NCI-H1694 treated with DMSO at 0.1 percent for 48 hours (cell line): ENCODE results near the gene ST3GAL4.
"Not testable (repeated sequence)": the region's sequence is repeated elsewhere in the genome, so short reads cannot be mapped to it uniquely, and the experiment has no call there.

Source experiments
- DNase-seq: peaks from one replicate; lab custom pipeline; 2025; lab: John Stamatoyannopoulos, UW

Gene ST3GAL4

DNA sequence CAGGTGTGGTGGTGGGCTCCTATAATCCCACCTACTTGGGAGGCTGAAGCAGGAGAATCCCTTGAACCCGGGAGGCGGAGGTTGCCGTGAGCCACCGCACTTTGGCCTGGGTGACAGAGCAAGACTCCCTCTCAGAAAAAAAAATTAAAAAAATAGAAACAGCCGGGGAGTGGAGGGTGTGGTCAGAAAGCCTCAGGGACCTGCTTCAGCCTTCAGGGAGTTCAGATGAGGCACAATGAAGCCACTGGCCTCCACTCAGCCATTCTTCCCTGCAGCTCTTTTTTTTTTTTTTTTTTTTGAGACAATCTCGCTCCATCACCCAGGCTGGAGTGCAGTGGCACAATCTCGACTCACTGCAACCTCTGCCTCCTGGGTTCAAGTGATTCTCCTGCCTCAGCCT, 8.5 kb upstream of the ST3GAL4 start:
- DNase-seq: not testable (repeated sequence)

DNA sequence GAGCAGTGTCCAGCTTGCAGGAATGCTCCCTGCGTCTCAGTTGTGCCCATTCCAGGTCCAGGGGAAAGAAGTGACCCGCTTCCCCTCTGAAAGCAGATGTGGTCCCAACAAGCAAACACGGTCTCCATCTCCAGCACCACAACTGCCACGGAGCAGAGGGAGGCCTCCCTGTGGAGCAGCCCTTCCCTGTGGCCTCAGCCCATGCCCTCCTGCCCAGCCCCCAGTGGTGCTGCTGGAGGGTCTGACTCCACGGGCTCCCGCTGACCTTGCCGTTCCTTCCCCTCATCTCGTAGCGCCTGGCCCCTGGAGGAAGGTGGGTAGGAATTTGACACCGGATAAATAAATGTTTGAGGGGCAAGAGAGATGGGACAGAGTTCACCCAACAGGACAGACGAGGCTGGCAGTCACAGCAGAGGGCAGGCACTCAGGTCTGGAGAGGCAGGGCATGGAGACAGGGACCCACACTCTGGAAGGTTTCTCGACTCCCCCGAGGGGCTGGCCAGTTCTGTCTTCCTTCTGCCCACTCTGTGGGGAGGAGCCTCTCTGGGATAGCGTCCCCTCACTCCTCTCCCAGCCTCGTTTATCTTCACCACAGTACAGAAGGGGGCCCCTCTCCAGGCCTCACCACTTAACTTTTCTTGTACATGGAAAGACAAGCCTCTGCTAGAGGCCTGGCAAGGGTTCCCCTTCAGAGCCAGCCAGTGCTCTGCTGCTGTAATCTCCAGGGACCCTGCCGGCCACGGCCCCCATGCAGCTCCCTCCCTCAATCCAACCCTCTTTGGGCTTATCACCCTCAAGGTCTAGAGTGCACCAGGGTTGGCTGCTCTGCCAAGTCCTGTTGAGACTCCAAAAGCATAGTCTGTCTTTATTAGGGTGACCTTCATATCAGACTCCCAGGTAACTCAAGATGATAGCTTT, 7.5 kb upstream of the ST3GAL4 start:
- no peak for DNase-seq

DNA sequence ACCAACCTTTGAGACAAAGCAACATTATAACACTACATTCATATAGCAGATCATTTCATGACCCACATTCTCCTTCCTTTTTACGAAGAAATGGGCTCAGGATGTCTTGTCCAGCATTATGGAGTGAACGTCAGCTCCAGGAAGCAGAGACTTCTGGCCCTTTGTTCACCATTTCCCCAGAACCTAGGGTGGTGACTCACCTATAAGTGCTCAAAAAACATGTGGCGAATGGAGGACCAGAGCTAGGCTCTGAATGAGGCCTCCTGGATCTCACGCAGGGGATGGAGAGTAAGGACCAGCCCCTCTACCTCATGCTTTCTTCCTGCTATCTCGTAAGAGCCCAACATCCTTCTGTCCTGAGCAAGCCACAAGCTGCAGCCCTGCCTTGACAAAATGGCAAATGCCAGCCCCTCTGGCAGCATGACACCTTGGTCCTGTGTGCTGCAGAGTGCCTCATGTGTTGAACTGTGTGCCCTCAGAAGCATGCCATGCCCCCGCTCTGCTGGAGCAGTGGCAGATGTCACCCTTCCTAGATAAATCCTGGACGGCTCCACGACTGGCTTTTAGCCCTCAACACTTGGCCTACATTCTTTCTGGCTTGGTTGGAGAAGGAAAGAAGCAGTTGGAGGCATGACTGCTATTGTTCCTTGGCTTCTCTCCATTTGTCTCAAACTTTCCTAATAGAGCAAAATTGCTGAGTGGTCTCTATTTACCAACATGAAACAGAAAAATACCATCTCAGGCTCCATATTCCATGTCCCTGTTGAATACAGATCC, 6.5 kb upstream of the ST3GAL4 start:
- DNase-seq: no peak

DNA sequence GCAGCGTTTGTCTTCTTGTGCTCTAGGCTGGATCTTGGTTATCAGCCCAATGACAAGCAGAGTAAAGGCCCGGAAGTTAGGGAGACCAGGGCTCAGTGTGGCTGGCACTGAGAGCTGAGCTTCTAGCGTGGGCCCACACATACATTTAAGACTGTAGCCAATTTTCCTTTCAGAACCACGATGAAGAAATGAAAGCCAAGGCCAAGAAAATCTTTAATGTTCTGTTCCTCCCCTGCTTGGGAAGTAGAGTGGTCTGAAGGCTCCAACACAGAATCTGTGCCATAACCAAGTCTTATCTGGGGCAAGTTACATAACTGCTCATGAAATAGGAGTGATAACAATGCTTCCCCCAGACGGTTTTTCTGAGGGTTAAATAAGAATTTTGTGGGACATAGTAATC, 4.7 kb upstream of the ST3GAL4 start:
- DNase-seq: no peak

DNA sequence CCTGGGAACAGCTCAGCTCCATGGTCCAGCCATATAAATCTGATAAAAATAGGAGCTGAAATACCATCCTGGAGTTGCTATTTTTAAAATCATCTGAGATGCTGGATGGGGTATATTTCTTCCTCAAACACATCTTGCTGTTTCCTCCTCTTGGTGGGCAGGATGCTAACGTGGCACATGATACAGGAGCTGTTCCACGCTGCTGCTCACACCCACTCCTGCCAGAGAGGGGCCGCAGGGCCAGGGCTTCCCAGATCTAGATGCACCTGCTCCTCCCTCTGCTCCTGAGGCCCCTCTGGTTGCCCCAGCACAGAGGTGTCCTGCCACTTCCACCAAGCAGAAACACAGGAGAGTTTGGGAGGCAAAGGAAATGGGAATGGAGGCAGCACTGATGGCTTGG, 3.3 kb upstream of the ST3GAL4 start:
- DNase-seq: no peak

DNA sequence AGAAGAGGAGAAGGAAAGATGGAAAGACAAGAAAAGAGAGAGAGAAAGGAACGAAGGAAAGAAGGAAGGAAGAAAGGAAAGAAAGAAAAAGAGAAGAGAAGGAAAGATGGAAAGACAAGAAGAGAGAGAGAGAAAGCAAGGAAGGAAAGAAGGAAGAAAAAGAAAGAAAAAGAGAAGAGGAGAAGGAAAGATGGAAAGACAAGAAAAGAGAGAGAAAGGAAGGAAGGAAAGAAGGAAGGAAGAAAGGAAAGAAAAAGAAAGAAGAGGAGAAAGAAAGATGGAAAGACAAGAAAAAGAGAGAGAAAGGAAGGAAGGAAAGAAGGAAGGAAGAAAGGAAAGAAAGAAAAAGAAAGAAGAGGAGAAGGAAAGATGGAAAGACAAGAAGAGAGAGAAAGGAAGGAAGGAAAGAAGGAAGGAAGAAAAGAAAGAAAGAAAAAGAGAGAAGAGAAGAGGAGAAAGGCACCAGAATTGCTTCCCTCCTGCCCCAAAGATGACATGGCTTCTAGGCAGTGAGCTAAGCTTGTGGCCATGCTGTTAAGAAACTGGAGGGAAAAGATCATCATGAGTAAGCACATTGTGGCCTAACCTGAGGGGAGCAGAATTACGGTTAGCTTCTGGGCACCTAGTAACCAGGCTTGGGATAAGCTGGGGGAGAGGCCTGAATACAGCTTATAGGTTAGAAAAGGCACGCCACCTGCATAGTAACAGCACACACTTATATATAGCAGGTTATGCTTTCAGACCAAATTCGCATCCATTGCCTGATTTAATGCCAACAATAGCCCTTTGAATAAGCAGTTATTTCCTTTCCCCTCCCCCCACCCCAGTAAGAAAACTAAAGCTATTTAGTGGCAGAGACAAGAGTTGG, 2.3 kb upstream of the ST3GAL4 start:
- no peak for DNase-seq

DNA sequence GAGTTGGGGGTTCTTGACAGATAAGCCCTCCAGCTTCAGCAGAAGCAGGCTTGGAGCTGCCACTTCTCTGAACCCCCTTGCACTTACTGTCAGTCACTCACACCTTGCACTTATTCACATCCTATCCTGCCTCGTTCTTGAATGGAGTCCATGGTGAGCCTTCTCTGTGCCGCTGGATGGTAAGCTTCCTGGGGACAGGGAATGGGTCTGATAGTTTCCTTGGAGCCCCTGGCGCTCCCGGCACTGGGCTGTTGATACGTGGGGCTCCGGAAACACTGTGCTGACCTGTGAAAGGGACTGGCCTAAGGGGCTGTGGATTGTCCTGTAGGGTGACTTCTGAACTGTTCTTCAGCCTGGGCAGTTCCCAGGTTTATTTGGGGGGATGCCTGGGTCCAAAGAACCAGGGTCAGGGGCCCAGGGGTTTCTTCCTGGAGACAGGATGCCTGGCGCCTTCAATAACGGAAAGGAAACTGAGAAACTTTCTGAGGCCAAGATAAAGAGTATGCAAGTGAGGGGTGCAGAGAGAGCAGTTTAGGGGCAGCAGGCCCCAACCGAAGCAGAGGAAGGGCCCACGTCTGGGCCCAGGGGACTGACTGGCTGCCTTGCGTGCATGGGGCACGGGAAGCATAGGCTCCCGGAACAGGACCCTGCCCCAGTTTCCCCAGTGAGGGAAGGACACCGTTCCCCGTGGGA, 709 bp upstream of the ST3GAL4 start:
- DNase-seq: no peak

DNA sequence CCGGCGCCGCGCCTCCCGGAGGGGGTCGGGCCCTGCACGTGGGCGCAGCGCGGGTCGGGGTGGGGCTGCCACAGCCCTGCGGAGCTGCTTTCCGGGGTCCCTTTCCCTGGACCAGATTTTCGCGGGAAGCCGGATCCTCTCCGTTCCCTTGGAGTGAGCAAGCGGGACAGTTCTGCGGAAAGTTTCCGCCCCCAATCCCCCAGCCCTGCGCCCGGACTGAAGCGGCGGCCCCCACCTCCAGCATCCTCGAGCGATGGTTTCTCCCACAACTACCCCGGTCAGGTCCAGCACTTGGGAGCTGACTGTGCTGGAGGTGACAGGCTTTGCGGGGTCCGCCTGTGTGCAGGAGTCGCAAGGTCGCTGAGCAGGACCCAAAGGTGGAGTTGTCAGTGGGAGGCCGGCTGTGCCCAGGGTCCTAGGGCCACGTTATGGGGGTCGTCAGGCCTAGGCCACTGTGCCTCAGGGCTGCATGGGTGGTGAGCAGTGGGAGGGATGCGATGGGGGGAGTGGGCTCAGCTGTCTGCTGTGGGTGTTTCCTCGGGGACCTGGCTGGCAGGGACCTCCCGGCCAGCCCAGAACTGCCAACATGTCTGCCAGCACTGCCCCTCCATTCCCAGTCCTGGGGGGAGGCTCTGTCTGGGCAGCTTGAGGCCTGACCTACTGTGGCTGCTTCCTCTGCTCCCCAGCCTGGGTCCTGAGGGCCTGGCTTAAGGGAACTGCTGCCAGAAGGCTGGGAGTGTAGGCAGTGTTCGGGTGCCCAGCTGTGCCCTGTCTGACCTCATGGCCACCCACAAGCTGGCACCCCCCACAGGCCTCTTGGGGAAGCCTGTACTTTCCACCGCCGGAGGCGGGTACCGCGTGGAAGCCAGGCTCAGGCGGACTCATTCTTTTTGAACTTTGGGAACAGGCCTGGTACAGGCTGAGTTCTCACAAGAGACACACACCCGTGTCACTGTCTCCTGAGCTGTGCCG, 726 bp downstream of the ST3GAL4 start:
- no peak for DNase-seq

DNA sequence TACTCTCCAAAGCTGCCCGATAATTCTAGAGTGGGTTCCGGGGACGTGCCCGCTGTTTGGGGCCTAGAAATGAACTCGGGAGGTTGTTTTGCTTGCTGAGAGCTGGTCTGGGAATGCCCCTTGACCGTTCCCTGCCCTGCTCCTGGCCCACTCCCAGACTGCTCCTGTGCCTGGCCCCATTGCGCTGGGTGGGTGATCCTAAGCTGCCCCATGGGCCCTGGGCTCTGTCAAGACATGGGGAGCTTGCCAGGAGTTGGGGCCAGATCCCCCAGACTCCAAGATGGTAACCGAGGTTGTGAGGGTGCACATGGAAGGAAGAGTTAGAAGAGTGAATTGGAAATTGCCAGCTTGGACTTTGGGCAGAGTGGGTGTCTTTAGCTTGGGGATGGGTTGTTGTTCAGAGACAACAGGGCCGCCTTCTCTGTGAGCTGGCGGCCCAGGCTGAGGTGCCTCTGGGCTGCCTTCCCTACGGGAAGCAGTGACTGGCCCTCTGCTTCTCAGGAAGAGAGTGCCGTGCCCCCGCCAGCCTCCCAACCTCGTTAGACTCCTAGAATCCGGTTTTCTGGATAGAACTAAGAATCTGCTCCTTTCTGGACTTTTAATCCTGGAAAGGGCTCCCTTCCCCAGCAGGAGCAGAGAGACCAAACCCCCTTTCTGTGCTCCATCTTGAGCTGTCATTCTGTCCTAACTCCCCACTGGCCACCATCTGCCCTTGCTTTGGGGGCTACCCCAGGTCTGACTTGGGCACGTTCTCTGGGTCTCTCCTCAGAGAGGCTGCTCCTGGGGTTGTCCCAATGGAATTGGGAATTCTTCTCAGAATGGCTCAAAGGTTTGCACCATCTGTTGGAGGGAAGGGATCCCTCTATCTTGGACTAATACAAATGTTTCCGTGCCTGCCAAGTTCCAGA, 1.8 kb downstream of the ST3GAL4 start:
- no peak for DNase-seq

DNA sequence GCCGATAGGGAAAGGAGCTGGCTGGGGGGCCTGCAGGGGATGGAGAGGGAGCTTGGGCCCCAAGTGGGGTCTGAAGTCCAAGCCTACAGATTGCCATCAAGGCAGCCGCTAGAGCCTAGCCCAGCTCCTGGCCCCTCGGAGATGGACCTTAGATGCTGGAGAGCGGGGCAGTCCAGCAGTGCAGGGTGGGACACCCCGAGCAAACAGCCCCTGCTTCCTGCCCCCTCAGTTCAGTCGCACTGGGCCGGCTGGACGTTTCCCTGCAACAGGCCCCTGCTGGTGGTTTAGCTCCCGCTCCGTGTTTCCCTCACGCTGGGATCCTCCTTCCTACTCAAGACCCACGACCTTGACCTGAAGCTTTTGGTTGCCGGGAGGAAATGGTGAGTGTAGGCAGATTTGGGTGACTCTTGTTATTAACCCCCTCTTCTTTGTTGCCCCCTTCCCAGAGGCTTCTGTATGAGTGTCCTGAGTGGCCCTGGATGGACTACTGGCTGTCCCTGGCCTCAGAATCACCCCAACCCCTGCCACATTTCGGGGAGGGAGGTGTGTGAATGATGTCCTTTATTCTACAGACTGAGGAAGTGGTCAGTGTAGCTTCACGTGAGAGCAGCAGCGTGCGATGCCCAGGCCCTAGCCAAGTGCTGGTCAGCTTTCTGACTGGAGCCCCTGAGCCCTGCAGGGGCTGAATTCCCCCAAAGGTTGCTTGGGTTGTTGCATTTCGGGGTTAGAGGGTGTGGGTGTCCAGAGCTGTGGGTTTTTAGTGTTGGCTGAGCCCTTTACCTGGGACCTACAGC, 2.7 kb downstream of the ST3GAL4 start:
- no peak for DNase-seq

DNA sequence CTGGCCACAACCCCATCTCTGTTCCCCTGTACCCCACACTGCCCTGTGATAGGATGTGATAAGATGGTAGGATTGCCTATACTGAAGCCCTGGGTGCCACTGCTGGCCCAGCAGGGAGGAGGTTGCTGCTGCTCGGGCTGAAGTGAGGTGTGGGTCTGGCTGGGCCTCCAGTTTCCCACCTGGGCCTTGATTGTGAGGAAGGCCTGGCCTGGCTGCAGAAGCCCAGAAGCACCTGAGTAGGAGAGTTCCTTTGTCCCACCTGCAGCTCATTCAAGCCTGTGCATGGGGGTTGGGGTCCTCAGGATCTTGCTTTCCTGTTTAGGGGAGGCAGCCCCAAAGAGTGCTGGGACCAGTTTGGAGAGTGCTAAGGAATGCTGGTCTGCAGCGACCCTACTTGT, 3.3 kb downstream of the ST3GAL4 start:
- no peak for DNase-seq

DNA sequence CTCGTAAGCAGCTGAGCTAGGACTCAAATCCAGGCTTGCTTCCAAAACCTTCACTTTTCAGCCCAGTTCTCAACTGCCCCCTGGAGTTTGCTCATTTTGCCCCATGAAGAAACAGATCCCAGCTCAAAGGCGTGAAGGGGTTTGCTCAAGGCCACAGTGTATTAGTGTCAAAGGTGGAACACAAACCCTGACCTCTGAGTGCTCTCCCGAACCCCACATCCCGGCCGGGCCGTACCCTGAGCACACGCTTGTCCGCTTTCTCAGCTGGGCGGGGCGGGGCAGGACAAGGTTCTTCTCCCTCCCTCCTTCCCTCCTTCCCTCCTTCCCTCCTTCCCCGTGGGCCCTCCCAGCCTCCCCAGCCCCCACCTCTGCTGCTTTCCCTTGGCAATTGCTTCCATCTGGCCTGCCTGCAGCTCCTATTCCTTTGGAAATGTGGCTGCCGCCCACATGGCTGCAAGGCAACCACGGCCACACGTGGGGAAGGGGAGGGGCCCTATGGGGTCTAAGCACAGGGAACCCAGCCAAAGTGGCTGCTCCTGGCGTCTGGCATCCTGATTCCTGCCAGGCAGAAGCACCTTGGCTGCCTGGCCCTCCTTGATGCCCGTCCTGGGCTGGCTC, 4.1 kb downstream of the ST3GAL4 start:
- peak; percentile 28 for DNase-seq

DNA sequence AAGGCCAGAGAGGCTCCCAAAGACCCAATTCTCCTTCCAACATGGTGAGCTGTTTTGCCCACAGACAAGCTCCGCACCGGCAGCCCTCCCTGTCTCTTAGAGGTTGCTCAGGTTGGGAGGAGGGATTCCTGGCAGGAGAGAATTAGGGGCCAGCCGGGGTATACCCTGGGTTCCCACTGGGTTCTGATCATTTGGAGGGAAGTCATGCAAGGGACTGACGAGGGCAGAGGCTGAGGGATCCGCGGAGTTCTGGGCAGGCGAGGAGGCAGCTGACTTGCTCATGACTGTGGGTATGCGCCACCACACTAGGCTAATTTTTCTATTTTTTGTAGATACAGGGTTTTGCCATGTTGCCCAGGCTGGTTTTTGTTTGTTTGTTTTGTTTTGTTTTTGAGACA, 4.6 kb downstream of the ST3GAL4 start:
- DNase-seq: no peak

DNA sequence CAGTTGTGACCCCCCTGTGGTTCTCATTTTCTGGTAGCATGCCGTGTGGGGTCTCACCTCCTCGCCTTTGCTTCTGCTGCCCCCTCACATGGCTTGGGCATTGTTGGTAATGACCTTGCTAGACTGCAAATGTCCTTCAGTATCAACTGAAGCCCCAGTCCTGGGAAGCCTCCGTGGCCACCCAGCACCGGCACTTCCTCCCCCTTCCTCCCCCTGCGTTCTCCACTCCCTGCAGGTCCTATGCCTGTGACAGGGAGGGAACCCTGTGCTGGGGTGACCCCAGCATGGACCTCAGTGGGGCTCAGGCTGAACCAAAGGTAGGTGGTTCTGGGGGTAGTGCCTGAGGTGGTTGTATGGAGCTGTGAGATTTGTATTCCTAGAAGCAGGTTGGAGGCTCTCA, 5.9 kb downstream of the ST3GAL4 start:
- DNase-seq: no peak

DNA sequence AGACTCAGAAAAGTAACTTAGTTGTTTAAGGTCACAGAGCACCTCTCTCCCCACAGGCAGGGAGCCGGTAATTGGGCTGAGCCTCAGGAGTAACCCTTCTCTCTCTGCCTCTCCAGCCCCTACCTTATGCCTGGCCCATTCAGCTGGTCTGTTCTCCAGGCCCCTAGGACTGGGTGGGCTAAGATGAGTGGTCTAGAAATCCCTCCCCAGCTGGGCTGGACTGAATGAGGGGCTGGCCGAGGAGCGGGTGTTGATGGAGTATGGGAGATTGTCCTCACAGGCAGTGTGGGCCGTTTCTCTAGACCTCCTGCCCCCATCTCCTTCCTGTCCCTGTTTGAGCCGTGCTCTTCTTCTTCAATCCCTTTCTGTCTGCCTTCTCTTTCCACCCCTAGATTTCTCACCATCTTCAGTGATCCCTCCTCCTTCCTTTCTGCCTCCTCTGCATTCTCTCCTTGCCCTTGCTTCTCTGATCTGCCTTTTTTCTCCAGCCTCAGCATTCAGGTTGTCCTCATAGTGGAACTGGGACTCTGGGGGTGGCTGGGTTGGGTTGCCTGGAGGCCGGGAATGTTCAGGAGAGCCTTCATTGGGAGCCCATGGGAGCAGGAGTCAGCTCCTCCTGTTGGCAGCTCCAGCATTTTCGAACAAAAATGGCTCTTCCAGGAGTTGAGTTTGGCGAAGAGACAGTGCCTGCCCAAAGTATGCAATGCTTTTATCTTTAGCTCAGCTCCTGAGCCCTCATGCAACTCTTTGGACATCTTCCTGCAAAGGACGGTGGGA, 7.6 kb downstream of the ST3GAL4 start:
- DNase-seq: no peak

DNA sequence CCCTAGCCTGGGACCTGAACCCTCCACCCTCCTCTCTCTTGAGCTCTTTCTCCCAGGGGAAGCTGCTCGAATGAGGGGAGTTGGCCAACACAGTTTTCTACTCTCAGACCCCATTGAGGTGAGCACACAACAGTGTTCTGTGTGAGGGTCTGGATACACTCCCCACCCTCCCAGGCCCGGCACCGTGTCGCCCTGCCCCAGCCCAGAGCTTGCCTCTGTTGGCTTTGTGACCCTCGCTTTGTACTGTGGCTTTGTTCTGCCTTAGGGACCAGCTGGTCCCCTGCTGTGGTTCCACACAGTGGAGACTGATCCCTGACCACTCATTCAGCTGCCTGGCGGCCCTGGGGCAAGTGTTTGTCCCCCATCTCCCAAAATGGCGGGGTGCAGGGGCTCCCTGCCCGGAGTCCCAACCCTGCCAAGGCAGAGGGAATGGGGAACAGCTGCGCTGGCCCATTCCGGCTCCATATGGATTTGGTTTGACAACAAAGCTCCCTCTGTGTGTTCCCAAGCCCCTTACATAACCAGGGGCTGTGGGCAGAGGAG, 8.3 kb downstream of the ST3GAL4 start:
- no peak for DNase-seq

DNA sequence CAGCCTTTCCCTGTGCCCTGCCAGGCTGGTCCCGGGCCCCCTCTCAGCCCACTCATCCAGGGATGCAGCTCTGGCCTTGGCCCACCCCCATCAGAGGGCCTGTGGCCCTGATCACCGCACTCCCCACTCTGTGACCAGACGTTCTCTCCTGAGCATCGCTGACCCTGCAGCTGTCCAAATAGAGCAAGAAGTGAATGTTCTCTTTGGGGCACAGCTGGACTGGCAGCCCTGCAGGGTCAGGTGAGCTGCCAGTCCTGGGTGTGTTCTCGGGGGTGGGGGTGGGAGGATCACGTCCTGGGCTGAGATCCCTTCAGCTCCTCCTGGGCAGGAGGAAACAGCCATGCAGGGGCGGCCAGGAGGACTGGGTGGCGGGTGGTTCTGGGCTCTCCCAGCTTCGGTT, 9.2 kb downstream of the ST3GAL4 start:
- DNase-seq: not testable (repeated sequence)
